ENCODE measurements around the gene MAP2K3.
"Not testable (repeated sequence)": the region's sequence is repeated elsewhere in the genome, so short reads cannot be mapped to it uniquely, and the experiment has no call there.

The MAP2K3 gene

GRCh38 chr17:21313320-21313719 is 28.8 kb downstream of the MAP2K3 start:
- ATAC-seq = no peak

GRCh38 chr17:21313761-21314160 is 29.2 kb downstream of the MAP2K3 start:
- ATAC-seq = not testable (repeated sequence)

More at GRCh38 chr17:21313320-21313719, 28.8 kb downstream of the MAP2K3 start:
- no peak for TF ChIP-seq CREB5 (CRISPR knock-in tag; IDR thresholded peaks at IDR 0.05; ENCODE audit: low read depth)
- TF ChIP-seq BACH2 (CRISPR knock-in tag; IDR thresholded peaks at IDR 0.05; ENCODE audit: borderline replicate concordance) = no peak
- TF ChIP-seq ZFP30 (CRISPR knock-in tag; IDR thresholded peaks at IDR 0.05) = no peak
- TF ChIP-seq ARNTL (CRISPR knock-in tag; IDR thresholded peaks at IDR 0.05; ENCODE audit: borderline replicate concordance, low read depth) = no peak
- no peak for TF ChIP-seq ZNF8 (CRISPR knock-in tag; IDR thresholded peaks at IDR 0.05)
- no peak for TF ChIP-seq POU6F1 (CRISPR knock-in tag; IDR thresholded peaks at IDR 0.05; ENCODE audit: borderline replicate concordance, low read depth)
- no peak for TF ChIP-seq SNAI2 (CRISPR knock-in tag; IDR thresholded peaks at IDR 0.05)
- TF ChIP-seq TSHZ2 (CRISPR knock-in tag; IDR thresholded peaks at IDR 0.05) = no peak
- no peak for TF ChIP-seq ESRRG (CRISPR knock-in tag; IDR thresholded peaks at IDR 0.05)
- no peak for TF ChIP-seq PPARA (CRISPR knock-in tag; IDR thresholded peaks at IDR 0.05; ENCODE audit: borderline replicate concordance)
- no peak for TF ChIP-seq CSRNP3 (CRISPR knock-in tag; IDR thresholded peaks at IDR 0.05)
- TF ChIP-seq GLIS3 (CRISPR knock-in tag; IDR thresholded peaks at IDR 0.05) = no peak
- no peak for TF ChIP-seq TCF4 (CRISPR knock-in tag; IDR thresholded peaks at IDR 0.05; ENCODE audit: borderline replicate concordance)
- no peak for TF ChIP-seq ZNF565 (CRISPR knock-in tag; conservative IDR thresholded peaks at IDR 0.05; ENCODE audit: low read depth)

GRCh38 chr17:21314261-21314664 is 29.8 kb downstream of the MAP2K3 start:
- ATAC-seq = not testable (repeated sequence)

- not testable (repeated sequence) for ATAC-seq
Observed at GRCh38 chr17:21314701-21315111, 30.2 kb downstream of the MAP2K3 start.

- not testable (repeated sequence) for ATAC-seq
Observed at GRCh38 chr17:21315246-21316000, 30.9 kb downstream of the MAP2K3 start.

GRCh38 chr17:21316212-21316886 is 31.8 kb downstream of the MAP2K3 start:
- ATAC-seq = peak; percentile 84

- peak; percentile 28 for ATAC-seq
Observed at GRCh38 chr17:21316887-21317500, 32.5 kb downstream of the MAP2K3 start.

- not testable (repeated sequence) for ATAC-seq
Observed at GRCh38 chr17:21317821-21318220, 33.3 kb downstream of the MAP2K3 start.
